GM12874 (cell line): ENCODE data around the gene SH2D7.

ENCODE experiments used
- TF ChIP-seq, protein P1 (sequence below): IDR thresholded peaks from 2 replicates; pipeline ENCODE4 v1.5.1; 2011; ENCODE audit warnings: low read depth, mild to moderate bottlenecking, control low read depth, low read length, moderate library complexity; ENCODE audit not compliant: insufficient read depth

The SH2D7 gene

DNA sequence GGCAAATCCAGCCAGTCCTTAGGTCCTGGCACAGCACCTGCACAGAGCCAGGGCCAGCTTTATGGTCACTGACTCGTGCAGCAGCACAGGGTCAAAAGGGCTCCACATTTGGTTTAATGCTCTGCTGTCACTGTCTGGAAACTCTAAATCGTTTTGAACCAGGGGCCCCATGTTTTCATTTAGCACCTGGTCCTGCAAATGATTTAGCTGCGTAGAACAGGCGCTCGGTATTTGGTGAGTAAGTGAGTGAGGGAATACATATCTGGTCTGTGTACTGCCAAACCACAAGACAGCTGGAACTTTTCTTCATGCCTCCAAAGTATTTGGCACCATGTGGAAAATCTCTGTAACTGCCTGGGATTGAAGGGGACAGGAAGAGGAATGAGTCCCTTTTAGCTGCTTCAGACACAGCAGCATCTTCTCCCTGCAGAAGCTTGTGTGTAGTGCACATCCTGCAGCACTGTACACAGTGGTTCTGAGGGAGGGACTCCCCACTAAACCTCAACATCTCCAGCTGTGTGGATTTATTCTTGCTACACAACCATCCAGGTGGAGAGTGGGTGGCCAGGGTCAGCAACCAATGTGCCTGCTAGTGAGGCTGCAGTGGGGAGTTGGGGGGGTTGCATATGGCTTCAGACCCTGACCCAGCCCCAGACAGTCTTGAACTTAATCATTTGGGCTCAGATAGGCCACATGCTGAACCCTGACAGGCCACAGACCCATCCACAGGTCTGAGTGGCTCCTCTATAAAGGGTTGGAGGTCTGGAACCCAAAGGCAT is 1.1 kb downstream of the SH2D7 start:
- TF ChIP-seq, protein P1, sequence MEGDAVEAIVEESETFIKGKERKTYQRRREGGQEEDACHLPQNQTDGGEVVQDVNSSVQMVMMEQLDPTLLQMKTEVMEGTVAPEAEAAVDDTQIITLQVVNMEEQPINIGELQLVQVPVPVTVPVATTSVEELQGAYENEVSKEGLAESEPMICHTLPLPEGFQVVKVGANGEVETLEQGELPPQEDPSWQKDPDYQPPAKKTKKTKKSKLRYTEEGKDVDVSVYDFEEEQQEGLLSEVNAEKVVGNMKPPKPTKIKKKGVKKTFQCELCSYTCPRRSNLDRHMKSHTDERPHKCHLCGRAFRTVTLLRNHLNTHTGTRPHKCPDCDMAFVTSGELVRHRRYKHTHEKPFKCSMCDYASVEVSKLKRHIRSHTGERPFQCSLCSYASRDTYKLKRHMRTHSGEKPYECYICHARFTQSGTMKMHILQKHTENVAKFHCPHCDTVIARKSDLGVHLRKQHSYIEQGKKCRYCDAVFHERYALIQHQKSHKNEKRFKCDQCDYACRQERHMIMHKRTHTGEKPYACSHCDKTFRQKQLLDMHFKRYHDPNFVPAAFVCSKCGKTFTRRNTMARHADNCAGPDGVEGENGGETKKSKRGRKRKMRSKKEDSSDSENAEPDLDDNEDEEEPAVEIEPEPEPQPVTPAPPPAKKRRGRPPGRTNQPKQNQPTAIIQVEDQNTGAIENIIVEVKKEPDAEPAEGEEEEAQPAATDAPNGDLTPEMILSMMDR: no peak

DNA sequence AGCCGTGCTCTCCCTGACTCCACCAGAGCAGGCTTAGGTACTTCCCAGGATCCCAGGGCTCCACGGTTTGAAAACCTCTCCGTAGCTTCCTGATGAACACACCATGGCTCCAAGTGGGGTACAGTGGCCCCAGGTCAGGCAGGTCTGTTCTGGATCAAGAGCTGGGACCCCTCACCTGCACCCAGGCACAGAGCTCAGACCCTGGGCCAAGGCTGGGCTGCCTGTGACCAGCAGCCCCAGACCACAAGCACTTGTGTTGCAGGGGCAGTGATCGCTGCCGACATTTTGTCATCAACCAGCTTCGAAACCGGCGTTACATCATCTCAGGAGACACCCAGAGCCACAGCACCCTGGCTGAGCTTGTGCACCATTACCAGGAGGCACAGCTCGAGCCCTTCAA is 5.3 kb downstream of the SH2D7 start:
- TF ChIP-seq, protein P1: no peak

DNA sequence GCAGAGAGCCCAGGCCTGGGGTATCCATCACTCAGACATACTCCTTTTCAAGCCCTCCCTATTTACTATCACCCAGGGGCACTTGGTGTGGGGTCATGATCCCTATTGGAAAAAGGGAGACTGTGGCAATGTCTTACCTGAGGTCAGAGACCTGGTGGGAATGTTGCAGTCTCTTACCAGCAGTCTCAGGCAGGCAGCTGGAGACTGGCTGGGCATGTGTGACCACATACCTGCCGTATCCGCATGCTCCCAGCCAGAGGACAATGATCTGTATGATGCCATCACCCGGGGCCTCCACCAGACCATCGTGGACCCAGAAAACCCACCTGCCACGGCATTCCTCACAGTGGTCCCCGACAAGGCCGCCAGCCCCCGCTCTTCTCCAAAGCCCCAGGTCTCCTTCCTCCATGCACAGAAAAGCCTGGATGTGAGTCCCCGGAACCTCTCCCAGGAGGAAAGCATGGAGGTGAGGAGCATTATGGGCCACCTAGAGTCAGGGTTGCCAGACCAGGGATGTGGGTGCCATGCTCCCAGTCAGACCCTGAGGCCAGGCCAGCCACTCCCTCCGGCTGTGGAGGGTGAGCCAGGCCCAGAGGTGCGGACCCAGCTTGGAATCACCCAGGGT is 5.9 kb downstream of the SH2D7 start:
- TF ChIP-seq, protein P1: no peak

DNA sequence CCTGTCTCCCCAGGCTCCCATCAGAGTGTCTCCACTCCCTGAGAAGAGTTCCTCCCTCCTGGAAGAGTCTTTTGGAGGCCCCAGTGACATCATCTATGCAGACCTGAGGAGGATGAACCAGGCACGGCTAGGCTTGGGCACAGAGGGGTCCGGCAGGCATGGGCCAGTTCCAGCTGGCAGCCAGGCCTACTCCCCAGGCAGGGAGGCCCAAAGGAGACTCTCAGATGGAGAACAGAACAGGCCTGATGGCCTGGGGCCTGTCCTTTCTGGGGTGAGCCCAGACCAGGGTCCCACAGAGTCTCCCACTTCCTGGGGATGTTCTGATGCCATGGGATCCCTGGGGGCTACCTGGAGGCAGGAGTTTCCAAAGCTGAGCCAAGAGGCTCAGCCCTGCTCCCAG is 8.5 kb downstream of the SH2D7 start:
- TF ChIP-seq, protein P1: no peak

DNA sequence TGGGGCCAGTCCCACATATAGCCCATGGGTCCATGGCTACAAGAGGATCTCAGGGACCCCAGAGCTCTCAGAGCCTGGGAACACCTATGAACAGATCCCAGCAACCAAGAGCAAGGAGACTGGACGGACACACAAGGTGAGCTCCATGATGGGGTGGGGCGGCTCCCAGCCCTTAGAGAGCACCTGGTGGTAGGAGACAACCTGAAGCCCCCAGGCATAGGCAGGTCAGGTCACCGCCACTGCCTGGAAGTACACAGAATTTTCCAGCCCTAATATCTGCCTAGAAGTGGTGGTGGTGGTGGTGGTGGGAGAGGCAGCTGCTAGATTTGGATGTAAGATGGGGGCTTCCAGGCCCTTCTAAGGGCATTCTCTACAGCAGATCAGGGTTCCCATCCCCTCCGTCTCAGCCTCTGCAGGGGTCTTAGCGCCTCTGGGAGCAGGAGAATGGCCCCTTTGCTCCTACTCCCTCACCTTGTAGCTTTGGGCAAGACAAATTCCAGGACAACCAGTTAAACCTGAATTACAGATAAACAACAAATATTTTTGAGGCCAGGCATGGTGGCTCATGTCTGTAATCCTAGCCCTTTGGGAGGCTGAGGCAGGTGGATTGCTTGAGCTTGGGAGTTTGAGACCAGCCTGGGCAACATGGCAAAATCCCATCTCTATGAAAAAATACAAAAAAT is 9.2 kb downstream of the SH2D7 start:
- TF ChIP-seq, protein P1: no peak

DNA sequence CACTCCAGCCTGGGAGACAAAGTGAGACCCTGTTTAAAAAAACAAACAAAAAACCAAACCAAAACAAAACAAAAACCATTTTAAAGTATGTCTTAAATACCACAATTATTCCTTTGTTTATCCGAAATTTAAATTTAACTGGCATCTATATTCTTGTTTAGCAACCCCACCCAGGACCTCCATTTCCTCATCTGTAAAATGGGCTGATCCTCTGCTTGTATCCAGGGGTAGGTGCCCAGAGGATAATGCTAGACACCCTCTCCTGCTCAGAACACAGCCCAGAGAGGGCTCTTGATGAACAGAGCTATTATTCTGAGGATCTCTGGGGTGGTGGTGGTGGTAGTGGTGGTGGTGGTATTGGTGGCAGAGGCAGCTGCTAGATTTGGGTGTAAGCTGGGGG is 9.8 kb downstream of the SH2D7 start:
- TF ChIP-seq, protein P1: no peak

DNA sequence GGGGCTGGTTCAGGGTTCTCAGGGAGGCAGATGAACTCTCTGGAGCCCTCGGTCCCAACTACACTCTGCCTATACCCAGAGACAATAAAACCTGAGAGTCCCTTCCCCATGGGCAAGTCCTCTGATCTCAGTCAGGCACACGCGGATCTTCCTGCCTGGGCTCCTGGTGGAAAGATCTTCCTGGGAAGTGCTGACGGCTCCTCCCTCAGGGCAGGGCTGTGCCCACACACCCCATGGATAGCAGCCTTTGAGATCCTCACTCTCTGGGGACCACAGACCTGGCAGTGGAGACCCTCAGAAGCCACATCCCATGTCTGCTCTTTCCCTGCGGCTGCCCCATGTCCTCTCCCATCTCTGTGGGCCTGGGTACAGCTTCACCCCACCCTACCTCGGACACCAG is 10.4 kb downstream of the SH2D7 start:
- TF ChIP-seq, protein P1: no peak
